IPS-NIHi7 (cell line): ENCODE data around the gene VMP1.

Source experiments
- DNase-seq: peaks from one replicate; pipeline ENCODE4 v3.0.0; 2012; ENCODE audit warnings: mixed read lengths; ENCODE audit errors: extremely low spot score

The VMP1 gene

GRCh38 chr17:59711936-59712335 is 4.5 kb downstream of the VMP1 start:
- no peak for DNase-seq

DNA sequence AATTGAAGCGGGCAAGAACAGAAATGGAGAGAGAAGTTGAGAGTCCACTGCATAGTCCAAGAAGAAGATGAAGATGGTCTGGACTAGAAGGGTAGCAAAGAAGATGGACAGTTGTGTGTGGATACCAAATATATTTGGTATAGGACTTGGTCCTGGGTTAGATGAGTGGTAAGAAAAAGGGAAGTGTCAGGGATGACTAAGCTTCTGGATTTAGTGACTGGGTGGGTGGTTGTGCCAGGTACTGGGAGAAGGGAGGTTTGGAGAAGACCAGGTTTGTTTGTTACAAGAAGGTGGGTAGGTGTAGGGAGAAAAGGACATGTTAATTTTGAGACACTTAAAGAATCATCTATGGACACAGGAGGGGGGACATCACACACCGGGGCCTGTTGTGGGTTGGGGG is 5.4 kb downstream of the VMP1 start:
- DNase-seq: no peak

GRCh38 chr17:59714255-59714654 is 6.8 kb downstream of the VMP1 start:
- no peak for DNase-seq

DNA sequence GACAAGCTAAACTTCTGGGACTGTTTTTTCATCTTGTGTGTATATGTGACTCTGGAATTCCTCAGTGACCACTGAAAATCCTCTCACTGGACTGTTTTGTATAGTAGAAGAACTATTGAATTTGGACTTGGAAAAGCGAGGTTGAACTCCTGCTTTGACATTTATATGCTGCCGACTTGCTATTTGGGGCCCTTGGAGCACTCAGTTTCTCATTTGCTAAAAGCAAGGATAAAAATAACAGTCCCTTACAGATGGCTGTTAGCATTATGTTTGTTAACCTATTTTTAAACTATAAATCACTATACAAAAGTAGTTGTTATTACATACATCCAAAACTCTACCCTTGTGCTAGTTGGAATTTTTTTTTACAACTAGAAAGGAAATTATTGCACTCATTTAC is 9.0 kb downstream of the VMP1 start:
- no peak for DNase-seq

GRCh38 chr17:59719526-59719925 is 12.1 kb downstream of the VMP1 start:
- no peak for DNase-seq

DNA sequence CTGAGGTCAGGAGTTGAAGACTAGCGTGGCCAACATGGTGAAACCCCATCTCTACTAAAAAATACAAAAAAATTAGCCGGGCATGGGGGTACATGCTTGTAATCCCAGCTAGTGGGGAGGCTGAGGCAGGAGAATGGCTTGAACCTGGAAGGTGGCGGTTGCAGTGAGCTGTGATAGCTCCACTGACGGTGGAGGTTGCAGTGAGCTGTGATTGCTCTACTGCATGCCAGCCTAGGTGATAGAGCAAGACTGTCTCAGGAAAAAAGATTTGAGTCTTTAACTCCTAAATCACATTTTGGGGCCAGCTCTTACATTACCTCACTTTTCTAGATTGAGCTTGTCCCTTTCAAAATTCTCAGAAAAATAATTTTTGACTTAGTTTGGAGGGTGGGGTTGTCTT is 15.2 kb downstream of the VMP1 start:
- DNase-seq: no peak

- no peak for DNase-seq
Observed at GRCh38 chr17:59723041-59723440, 15.6 kb downstream of the VMP1 start.

- no peak for DNase-seq
Observed at GRCh38 chr17:59723607-59724006, 16.2 kb downstream of the VMP1 start.

DNA sequence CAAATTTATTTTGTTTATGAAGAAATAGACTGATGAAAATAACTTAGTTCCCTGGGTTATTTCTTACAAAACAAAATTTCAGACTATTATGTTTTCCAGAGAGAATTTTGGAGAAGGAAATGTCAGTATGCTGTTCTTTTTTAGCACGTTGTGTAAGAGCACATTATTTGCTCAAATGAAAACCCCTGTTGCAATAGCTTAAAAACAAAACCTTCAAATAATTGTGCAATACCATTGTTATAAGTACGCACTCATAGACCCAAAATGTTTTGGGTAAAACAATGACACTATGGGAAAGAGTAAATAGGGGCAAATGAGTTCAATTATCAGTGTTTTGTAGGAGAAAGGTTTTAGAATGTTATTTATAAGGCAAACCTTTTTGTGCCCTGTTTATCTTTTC is 18.2 kb downstream of the VMP1 start:
- DNase-seq: no peak

DNA sequence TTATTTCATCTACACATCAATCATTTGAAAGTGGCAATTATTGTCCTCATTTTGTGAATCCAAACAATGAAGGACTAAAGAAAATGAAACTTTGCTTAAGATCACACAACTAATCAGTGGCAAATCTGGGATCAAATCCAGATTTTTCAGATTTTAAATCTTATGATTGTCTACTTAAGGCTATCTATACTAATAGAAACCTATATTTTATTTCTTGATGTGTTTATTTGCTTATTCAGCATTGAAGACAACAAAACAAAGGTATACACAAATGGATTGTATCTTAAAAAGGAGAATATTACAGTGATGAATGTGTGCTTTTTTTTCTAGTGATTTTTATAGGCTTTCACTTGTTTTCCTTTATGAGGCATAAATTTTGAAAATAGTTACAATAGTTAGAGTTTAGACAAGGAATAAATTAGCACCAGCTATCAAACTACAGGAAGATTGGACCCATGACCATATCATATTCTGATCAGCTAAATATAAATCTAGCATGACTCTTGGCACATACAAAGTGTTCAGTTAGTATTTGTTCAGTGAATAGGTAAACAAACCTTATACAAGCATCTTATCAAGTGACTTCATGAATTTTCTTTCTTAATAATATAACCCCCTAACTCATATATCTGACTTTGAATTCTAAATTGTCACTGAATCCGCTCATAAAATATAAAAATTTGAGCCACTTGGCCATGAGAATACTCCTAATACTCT is 20.5 kb downstream of the VMP1 start:
- DNase-seq: no peak

DNA sequence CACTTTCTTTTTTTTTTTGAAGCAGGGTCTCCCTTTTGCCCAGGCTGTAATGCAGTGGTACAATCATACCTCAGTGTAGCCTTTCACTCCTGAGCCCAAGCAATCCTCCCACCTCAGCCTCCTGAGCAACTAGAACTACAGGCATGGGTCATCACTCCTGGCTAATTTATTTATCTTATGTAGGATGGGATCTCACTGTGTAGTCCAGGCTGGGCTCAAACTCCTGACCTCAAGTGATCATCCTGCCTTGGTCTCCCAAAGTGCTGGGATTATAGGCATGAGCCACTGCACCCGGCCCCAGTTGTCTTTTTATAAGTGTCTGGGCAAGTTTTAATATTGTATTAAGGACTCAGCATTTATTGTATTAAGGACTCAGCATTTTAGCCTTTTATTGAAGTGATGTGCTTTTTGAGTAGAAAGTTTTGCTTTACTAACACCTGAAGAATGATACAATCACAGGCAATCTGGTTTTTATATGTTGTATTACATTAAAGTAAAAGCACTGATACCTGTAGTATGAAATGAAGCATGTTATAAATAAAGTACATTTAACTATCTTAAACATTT is 22.9 kb downstream of the VMP1 start:
- DNase-seq: no peak

DNA sequence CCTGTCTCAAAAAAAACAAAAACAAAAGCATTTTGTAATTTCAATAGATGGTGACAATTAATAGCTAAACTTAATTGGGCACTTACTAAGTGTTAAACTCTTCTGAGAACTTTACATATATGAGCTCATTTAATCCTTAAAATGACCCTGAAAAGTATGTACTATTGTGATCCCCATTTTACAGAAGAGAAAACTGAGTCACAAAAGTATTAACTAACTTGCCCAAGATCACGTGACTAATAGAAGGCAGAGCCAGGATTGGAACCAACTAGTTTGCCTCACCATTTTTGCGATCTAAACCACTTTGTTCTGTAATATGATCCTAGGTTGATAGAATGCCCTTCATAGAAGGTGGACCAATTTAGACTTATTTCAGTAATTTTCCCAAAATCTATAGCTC is 26.2 kb downstream of the VMP1 start:
- no peak for DNase-seq

GRCh38 chr17:59734226-59734625 is 26.8 kb downstream of the VMP1 start:
- DNase-seq: no peak

DNA sequence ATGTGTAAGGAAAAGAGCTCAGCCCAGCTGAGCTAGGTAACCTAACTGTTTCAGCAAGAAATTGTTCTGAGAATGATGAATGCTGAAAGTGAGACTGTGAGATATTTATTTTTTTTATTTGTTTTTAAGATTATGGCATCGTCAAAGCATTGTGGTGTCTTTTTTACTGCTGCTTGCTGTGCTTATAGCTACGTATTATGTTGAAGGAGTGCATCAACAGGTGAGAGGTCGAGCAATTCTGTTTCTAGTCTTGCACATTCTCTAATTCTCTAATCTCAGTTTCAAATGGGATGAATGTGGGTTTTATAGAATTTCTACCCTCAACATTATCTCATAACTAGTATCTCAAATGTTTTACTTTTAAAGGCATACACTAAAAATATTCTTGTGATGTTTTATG is 29.9 kb downstream of the VMP1 start:
- DNase-seq: no peak

- DNase-seq: no peak
Observed at GRCh38 chr17:59743842-59744241, 36.4 kb downstream of the VMP1 start.

DNA sequence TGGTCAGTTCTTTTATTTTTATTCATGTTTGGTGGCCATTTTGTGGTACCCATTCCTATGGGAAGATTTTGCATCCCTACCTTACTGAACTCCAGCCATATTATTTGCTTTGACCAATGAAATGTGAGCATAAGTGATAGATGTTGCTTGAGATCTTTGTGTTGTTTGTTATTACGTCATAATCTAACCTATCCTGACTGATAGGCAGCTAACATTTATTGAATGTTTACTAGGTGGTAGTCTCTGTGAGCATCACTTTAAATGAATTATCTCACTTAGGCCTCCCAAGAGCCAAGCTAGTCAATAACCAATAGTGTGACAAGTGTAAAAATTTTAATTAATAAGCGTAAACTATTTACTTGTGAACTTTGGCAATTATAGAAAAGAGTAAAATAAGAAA is 37.6 kb downstream of the VMP1 start:
- no peak for DNase-seq

DNA sequence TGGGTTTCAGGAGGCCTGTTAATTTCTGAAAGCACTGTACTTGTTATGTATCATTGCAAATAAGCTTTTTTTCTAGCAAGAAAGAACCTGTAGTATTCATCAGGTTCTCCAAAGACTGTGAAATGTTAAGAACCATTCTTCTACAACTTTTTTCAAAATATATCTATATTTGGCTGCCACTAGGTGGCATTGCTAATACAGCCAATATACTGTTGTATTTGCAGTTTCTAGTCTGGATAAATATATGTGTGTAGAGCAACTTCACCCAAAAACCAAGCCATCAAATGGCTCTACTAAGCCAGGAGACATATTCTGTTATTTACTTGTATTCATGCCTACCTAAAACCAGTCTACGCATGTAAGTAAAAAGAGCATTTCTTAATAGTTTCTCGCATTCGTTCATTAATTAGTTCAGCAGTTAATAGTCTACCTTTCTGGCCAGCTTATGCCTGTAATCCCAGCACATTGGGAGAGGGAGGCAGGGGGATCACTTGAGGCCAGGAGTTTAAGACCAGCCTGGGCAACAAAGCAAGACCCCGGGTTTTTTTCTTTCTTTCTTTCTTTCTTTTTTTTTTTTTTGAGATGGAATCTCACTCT is 39.5 kb downstream of the VMP1 start:
- peak; percentile 12 for DNase-seq

DNA sequence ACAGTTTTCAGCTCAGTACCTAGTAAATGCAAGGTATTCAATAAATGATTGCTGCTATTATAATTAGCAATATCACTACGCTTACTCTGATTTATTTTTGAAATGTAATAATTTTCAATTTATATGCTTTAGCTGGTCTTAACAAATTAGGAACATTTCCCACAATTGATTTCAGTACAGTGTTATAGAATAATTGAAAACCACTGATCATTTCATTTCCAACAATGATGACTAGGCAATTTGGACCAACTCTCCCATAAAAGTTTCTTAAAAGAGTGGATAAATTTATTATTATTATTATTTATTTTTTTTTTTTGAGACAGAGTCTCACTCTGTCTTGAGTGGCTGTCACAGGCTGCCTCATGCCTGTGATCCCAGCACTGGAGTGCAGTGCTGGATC is 41.1 kb downstream of the VMP1 start:
- DNase-seq: no peak

GRCh38 chr17:59751955-59752413 is 44.5 kb downstream of the VMP1 start:
- no peak for DNase-seq

- no peak for DNase-seq
Observed at GRCh38 chr17:59752446-59752845, 45.0 kb downstream of the VMP1 start.

GRCh38 chr17:59752922-59753321 is 45.5 kb downstream of the VMP1 start:
- no peak for DNase-seq

- peak; percentile 66 for DNase-seq
Observed at GRCh38 chr17:59753522-59754467, 46.3 kb downstream of the VMP1 start.
